Upper lobe of right lung (tissue), 1 donor: Measurements from ENCODE around the gene TEX2. TPM values are rescaled to one million over a fixed set of nuclear protein-coding genes. Genes with fewer than 3 reads are reported as not detected.

ENCODE experiments used
- ATAC-seq: fragments of 200-7000 bp; cut with Tn5 transposase; one replicate; pipeline ENCODE4 v1.9.1; 2020; ENCODE audit warnings: mild to moderate bottlenecking, moderate library complexity
- DNase-seq: peaks from one replicate; pipeline ENCODE4 v3.0.0-alpha.2; 2020
- H3K27ac ChIP-seq: fragments of 200-600 bp; one replicate; pipeline ENCODE4 v1.8.0; 2022
- H3K27me3 ChIP-seq: fragments of 200-600 bp; one replicate; pipeline ENCODE4 v1.8.0; 2022; ENCODE audit warnings: mild to moderate bottlenecking
- H3K36me3 ChIP-seq: fragments of 200-600 bp; one replicate; pipeline ENCODE4 v1.8.0; 2022
- H3K4me1 ChIP-seq: fragments of 200-600 bp; one replicate; pipeline ENCODE4 v1.8.0; 2022
- H3K4me3 ChIP-seq: fragments of 200-600 bp; one replicate; pipeline ENCODE4 v1.8.0; 2022; ENCODE audit warnings: mild to moderate bottlenecking
- H3K9me3 ChIP-seq: fragments of 200-600 bp; one replicate; pipeline ENCODE4 v1.8.0; 2022
- intact Hi-C: fragments of 100-400 bp; cut with DNase I; formaldehyde crosslinking; loops from one replicate; pipeline ENCODE4 v1.11.0; 2022
- total RNA-seq: library from RNA; stranded (reverse); fragmentation: NEBNext Ultra II Directional; extraction: Animal tissue kit (Norgen Biotek cat#: 25700); gene quantifications from one replicate; pipeline ENCODE4 v1.2.1, GENCODE V29; 2021
- TF ChIP-seq, protein P1 (sequence below): fragments of 200-600 bp; IDR thresholded peaks from one replicate; pipeline ENCODE4 v1.8.0; 2022; ENCODE audit warnings: antibody characterized with exemption
- donor health status: DM: no; HTN: yes; CAD: no; lungs with severe emphysema.

Gene TEX2
- total RNA-seq, 1 donor from 2014 or later, result 50.6 TPM

DNA sequence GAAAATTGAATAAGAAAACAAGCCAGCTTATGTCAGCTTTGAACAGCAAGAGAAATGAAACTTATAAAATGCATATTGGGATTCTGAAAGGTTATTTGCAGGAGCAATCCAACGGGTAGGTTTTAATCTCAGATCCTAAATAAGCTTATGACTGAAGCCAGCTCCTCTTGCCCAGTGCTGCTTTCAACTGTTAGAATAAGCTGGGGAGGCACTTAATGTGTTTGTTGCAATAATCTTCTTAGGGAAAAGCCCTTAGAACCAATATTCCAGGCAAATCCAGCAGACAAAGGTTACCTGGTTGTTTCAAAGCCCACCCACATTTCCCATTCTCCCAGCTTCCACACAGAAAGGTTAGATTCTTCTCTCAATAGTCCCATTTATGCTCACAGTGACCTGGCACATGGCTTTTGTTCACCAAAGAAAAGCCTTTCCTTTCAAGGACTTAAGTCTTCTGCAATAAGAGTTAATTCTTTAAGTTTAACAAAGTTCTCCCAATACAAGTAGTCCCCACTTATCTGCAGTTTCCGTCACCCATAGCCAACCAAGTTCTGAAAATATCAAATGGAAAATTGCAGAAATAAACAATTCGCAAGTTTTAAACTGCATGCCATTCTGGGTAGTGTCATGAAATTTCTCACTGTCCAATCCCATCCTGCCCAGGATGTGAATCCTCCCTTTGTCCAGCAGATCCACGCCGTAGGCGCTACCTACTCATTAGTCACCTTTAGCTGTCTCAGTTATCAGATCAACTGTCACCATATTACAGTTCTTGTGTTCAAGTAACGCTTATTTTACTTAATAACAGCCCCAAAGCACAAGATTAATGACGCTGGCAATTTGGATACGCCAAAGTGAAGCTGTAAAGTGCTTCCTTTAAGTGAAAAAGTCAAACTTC lies 5.9 kb downstream of the TEX2 start:
- H3K4me1 ChIP-seq, result peaks cover 27% of the 10 kb centered on the region
- DNase-seq, result no peak
- H3K9me3 ChIP-seq, result no peaks in the 10 kb centered on the region
- TF ChIP-seq, protein P1, sequence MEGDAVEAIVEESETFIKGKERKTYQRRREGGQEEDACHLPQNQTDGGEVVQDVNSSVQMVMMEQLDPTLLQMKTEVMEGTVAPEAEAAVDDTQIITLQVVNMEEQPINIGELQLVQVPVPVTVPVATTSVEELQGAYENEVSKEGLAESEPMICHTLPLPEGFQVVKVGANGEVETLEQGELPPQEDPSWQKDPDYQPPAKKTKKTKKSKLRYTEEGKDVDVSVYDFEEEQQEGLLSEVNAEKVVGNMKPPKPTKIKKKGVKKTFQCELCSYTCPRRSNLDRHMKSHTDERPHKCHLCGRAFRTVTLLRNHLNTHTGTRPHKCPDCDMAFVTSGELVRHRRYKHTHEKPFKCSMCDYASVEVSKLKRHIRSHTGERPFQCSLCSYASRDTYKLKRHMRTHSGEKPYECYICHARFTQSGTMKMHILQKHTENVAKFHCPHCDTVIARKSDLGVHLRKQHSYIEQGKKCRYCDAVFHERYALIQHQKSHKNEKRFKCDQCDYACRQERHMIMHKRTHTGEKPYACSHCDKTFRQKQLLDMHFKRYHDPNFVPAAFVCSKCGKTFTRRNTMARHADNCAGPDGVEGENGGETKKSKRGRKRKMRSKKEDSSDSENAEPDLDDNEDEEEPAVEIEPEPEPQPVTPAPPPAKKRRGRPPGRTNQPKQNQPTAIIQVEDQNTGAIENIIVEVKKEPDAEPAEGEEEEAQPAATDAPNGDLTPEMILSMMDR, result no peak
- H3K27me3 ChIP-seq, result no peaks in the 10 kb centered on the region
- no peak overlapping the region for H3K4me3 ChIP-seq
- H3K27ac ChIP-seq, result no peak overlapping the region
- intact Hi-C loops, result no loop called here
- H3K36me3 ChIP-seq, result no peaks in the 10 kb centered on the region
- no peak for ATAC-seq

- intact Hi-C loops, result no loop called here
- ATAC-seq, result no peak
- no peaks in the 10 kb centered on the region for H3K27me3 ChIP-seq
- no peak for DNase-seq
- no peak overlapping the region for H3K4me3 ChIP-seq
- TF ChIP-seq, protein P1, result no peak
- H3K36me3 ChIP-seq, result no peaks in the 10 kb centered on the region
- no peak overlapping the region for H3K27ac ChIP-seq
- no peaks in the 10 kb centered on the region for H3K9me3 ChIP-seq
- H3K4me1 ChIP-seq, result peaks cover 13% of the 10 kb centered on the region
Observed at GRCh38 chr17:64255764-64256163, 7.3 kb downstream of the TEX2 start.

- TF ChIP-seq, protein P1, result no peak
- intact Hi-C loops, result no loop called here
- Histone ChIP-seq H3K4me1 (peaks cover 3% of the 10 kb centered on the region), H3K27me3 (no peaks in the 10 kb centered on the region), H3K9me3 (no peaks in the 10 kb centered on the region), H3K27ac (no peak overlapping the region), H3K4me3 (no peak overlapping the region), H3K36me3 (no peaks in the 10 kb centered on the region)
- ATAC-seq (no peak), DNase-seq (no peak)
Observed at GRCh38 chr17:64254755-64255154, 8.3 kb downstream of the TEX2 start.

DNA sequence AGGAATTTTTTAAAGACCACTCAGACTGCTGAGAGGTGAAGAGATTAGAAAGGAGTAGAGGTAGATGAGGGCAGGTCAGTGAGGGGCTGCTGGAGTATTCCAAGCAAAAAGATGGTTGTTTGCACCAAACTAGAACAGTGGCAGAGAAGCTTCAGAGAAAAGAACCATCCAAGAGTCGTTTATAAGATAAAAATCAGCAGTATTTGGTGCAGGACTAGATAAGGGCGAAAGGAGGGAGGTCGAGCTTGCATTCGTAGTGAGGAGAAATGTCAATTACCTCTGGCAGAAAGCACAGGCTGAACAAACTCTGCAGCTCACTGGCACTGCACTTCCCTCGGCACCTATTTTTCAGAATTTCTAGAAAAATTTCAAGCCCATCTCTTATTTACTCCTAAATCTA lies 9.6 kb downstream of the TEX2 start:
- no peak overlapping the region for H3K4me3 ChIP-seq
- ATAC-seq, result no peak
- H3K36me3 ChIP-seq, result no peaks in the 10 kb centered on the region
- DNase-seq, result no peak
- H3K27me3 ChIP-seq, result no peaks in the 10 kb centered on the region
- intact Hi-C loops, result no loop called here
- TF ChIP-seq, protein P1, result no peak
- H3K4me1 ChIP-seq, result no peaks in the 10 kb centered on the region
- H3K9me3 ChIP-seq, result no peaks in the 10 kb centered on the region
- H3K27ac ChIP-seq, result no peak overlapping the region

GRCh38 chr17:64252831-64253230 lies 10.2 kb downstream of the TEX2 start:
- Histone ChIP-seq H3K36me3 (no peaks in the 10 kb centered on the region), H3K4me1 (no peaks in the 10 kb centered on the region), H3K4me3 (no peak overlapping the region), H3K27ac (no peak overlapping the region), H3K9me3 (no peaks in the 10 kb centered on the region), H3K27me3 (no peaks in the 10 kb centered on the region)
- intact Hi-C loops, result no loop called here
- TF ChIP-seq, protein P1, result no peak
- DNase-seq (no peak), ATAC-seq (no peak)
